PC-9 (cell line): ENCODE results near the gene CD79B. TPM values are rescaled to one million over a fixed set of nuclear protein-coding genes. Genes with fewer than 3 reads are reported as not detected.
"Not testable (repeated sequence)": the region's sequence is repeated elsewhere in the genome, so short reads cannot be mapped to it uniquely, and the experiment has no call there.

Experiments used
- BruUV-seq: library from RNA; stranded (reverse); fragments of 400-500 nt; replicated peaks from 2 replicates; lab custom pipeline; 2021; lab: Mats Ljungman, UMichigan
- CTCF ChIA-PET: fragments of 300-600 bp; sonication (Branson Sonifier 250); formaldehyde crosslinking; loops from one replicate; lab custom pipeline; 2022; ENCODE audit warnings: antibody characterized with exemption; lab: Charles Lee
- POLR2A ChIA-PET: fragments of 300-600 bp; sonication (Branson Sonifier 250); formaldehyde crosslinking; loops from one replicate; lab custom pipeline; 2022; ENCODE audit warnings: antibody characterized with exemption; ENCODE audit not compliant: unreplicated experiment; lab: Charles Lee
- DNase-seq, 2 experiments: peaks; one replicate each; pipeline versions ENCODE4 v3.0.0 to v3.0.0-alpha.2; 2015 to 2022; ENCODE audit warnings: mixed read lengths in 1 of 2
- H2AFZ ChIP-seq: fragments of 200-600 bp; sonication (generic); 2 replicates; pipeline ENCODE4 v1.8.1; 2017; ENCODE audit warnings: antibody characterized with exemption
- H3F3A ChIP-seq: fragments of 200-600 bp; sonication (generic); 2 replicates; pipeline ENCODE4 v1.8.1; 2017; ENCODE audit warnings: antibody characterized with exemption, mild to moderate bottlenecking, low read depth; ENCODE audit not compliant: insufficient read depth
- H3K27ac ChIP-seq: fragments of 200-600 bp; sonication (generic); 2 replicates; pipeline ENCODE4 v1.6.1; 2016; ENCODE audit warnings: mixed run types
- H3K27me3 ChIP-seq: fragments of 200-600 bp; sonication (generic); 2 replicates; pipeline ENCODE4 v1.6.1; 2016; ENCODE audit warnings: low read depth, mixed run types; ENCODE audit not compliant: insufficient read depth
- H3K36me3 ChIP-seq: fragments of 200-600 bp; sonication (generic); 2 replicates; pipeline ENCODE4 v1.6.1; 2016; ENCODE audit warnings: low read depth, mixed run types
- H3K4me1 ChIP-seq: fragments of 200-600 bp; sonication (generic); replicated peaks from 2 replicates; pipeline ENCODE4 v1.6.1; 2016; ENCODE audit warnings: mixed run types; ENCODE audit not compliant: insufficient read depth
- H3K4me2 ChIP-seq: fragments of 200-600 bp; sonication (generic); 2 replicates; pipeline ENCODE4 v1.6.1; 2017; ENCODE audit warnings: mixed run types
- H3K4me3 ChIP-seq: fragments of 200-600 bp; sonication (generic); 2 replicates; pipeline ENCODE4 v1.6.1; 2016; ENCODE audit warnings: mixed run types
- H3K79me2 ChIP-seq: fragments of 200-600 bp; sonication (generic); 2 replicates; pipeline ENCODE4 v1.6.1; 2017; ENCODE audit warnings: low read depth, mixed run types
- H3K9me2 ChIP-seq: fragments of 200-600 bp; sonication (generic); 2 replicates; pipeline ENCODE4 v1.8.1; 2017; ENCODE audit warnings: mild to moderate bottlenecking; ENCODE audit not compliant: insufficient read depth
- H3K9me3 ChIP-seq: fragments of 200-600 bp; sonication (generic); 2 replicates; pipeline ENCODE4 v1.8.1; 2016; ENCODE audit warnings: low read depth; ENCODE audit not compliant: insufficient read depth
- H4K20me1 ChIP-seq: fragments of 200-600 bp; sonication (generic); 2 replicates; pipeline ENCODE4 v1.8.1; 2017; ENCODE audit not compliant: insufficient read depth
- EZH2 ChIP-seq: fragments of 200-600 bp; sonication (generic); IDR thresholded peaks from 2 replicates; pipeline ENCODE4 v1.8.0; 2017; ENCODE audit warnings: antibody characterized with exemption, low read depth
- intact Hi-C: fragments of 100-400 bp; cut with micrococcal nuclease; formaldehyde crosslinking; loops from one replicate; pipeline ENCODE4 v1.10.0; 2022; ENCODE audit not compliant: unreplicated experiment
- total RNA-seq: library from RNA; stranded (reverse); gene quantifications from 2 replicates; pipeline ENCODE4 v1.2.3, GENCODE V29; 2021
- TF ChIP-seq, protein P1 (sequence below): fragments of 200-600 bp; sonication (generic); conservative IDR thresholded peaks from 2 replicates; pipeline ENCODE4 v1.6.1; 2017; ENCODE audit warnings: mixed run types, antibody characterized with exemption, mild to moderate bottlenecking, moderate library complexity

CD79B gene
- total RNA-seq, 1 experiment from 2014 or later = not detected

- no TSS peak for BruUV-seq
These were observed 12.8 kb downstream of the CD79B start for GRCh38 chr17:63919311-63919723.

GRCh38 chr17:63918789-63919305 is 13.3 kb downstream of the CD79B start, which contains the start of gene GH1:
TSS of gene GH1 (minus strand) at chr17:63918839. CDS start at chr17:63918776, 63 bp downstream.
- H2AFZ ChIP-seq, H3F3A ChIP-seq, H3K36me3 ChIP-seq, POLR2A ChIA-PET, H3K4me3 ChIP-seq, H3K27ac ChIP-seq, H3K9me2 ChIP-seq, H4K20me1 ChIP-seq, H3K4me1 ChIP-seq, DNase-seq, H3K79me2 ChIP-seq, H3K9me3 ChIP-seq, BruUV-seq: not testable (repeated sequence)
- Histone ChIP-seq H3K4me2 (0 out of 2 replicates have a peak within 1 kb of the TSS, but pooled peaks have one; percentile 4), H3K27me3 (peaks cover 18% of the 10 kb centered on the region; the same call in 1 of the 2 replicates)
- CTCF ChIA-PET = interaction anchor here (0.6 to 3.2 kb wide), 8 partner anchors 9 to 361 kb away, joined by 3 to 21 read pairs (median 6); no protein-coding TSS in a partner anchor
- intact Hi-C loops = loop anchor here (1.0 to 10.0 kb wide), 5 partner anchors 32 to 496 kb away; no protein-coding TSS in a partner anchor

More at GRCh38 chr17:63919311-63919723, 12.8 kb downstream of the CD79B start:
- Histone ChIP-seq H3K36me3 (no peaks in the 10 kb centered on the region), H3K4me1 (no peaks in the 10 kb centered on the region), H4K20me1 (no peaks in the 10 kb centered on the region), H3K27ac (no peak overlapping the region), H3K4me3 (no peak overlapping the region), H3K79me2 (no peaks in the 10 kb centered on the region), H3K4me2 (0 out of 2 replicates have a peak overlapping the region, but pooled peaks have one; percentile 4), H3K9me3 (no peaks in the 10 kb centered on the region), H2AFZ (no peak overlapping the region), H3K9me2 (no peaks in the 10 kb centered on the region), H3K27me3 (peaks cover 18% of the 10 kb centered on the region; the same call in 1 of the 2 replicates), H3F3A (no peaks in the 10 kb centered on the region)
- peak in 1 of 2 experiments; percentile 66 for DNase-seq
- TF ChIP-seq, protein P1, sequence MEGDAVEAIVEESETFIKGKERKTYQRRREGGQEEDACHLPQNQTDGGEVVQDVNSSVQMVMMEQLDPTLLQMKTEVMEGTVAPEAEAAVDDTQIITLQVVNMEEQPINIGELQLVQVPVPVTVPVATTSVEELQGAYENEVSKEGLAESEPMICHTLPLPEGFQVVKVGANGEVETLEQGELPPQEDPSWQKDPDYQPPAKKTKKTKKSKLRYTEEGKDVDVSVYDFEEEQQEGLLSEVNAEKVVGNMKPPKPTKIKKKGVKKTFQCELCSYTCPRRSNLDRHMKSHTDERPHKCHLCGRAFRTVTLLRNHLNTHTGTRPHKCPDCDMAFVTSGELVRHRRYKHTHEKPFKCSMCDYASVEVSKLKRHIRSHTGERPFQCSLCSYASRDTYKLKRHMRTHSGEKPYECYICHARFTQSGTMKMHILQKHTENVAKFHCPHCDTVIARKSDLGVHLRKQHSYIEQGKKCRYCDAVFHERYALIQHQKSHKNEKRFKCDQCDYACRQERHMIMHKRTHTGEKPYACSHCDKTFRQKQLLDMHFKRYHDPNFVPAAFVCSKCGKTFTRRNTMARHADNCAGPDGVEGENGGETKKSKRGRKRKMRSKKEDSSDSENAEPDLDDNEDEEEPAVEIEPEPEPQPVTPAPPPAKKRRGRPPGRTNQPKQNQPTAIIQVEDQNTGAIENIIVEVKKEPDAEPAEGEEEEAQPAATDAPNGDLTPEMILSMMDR = peak; percentile 96
- TF ChIP-seq EZH2 = no peak
- ChIA-PET CTCF (interaction anchor here (0.6 to 3.2 kb wide), 10 partner anchors 27 to 360 kb away, joined by 3 to 21 read pairs (median 5); no protein-coding TSS in a partner anchor), POLR2A (interaction anchor here (0.7 kb wide), 1 partner anchor 1274 kb away, joined by 3 read pairs; no protein-coding TSS in a partner anchor)
- intact Hi-C loops = loop anchor here (1.0 to 10.0 kb wide), 5 partner anchors 32 to 495 kb away; no protein-coding TSS in a partner anchor

GRCh38 chr17:63918305-63918704 is 13.8 kb downstream of the CD79B start:
- no peak overlapping the region for H3K4me3 ChIP-seq
- H3K27ac ChIP-seq = no peak overlapping the region
- H3K4me1 ChIP-seq = no peaks in the 10 kb centered on the region
- H3K36me3 ChIP-seq = no peaks in the 10 kb centered on the region
- no peak overlapping the region for H2AFZ ChIP-seq
- H3K9me2 ChIP-seq = no peaks in the 10 kb centered on the region
- no peak overlapping the region for H3K4me2 ChIP-seq
- no TSS peak for BruUV-seq
- peaks cover 18% of the 10 kb centered on the region; the same call in 1 of the 2 replicates for H3K27me3 ChIP-seq
- ChIA-PET POLR2A (no interaction called here), CTCF (interaction anchor here (0.6 to 3.2 kb wide), 4 partner anchors 10 to 215 kb away, joined by 3 to 21 read pairs (median 8); no protein-coding TSS in a partner anchor)
- H3K9me3 ChIP-seq = no peaks in the 10 kb centered on the region
- intact Hi-C loops = loop anchor here (2.0 to 10.0 kb wide), 2 partner anchors 364 to 496 kb away; no protein-coding TSS in a partner anchor
- no peaks in the 10 kb centered on the region for H4K20me1 ChIP-seq
- no peak for TF ChIP-seq EZH2
- TF ChIP-seq, protein P1 = no peak
- DNase-seq = no peak
- no peaks in the 10 kb centered on the region for H3K79me2 ChIP-seq
- H3F3A ChIP-seq = no peaks in the 10 kb centered on the region
